22Rv1 (cell line): ENCODE results near the gene DNAJB1.

ENCODE experiments used
- H3K27ac ChIP-seq: fragments of 450-650 bp; 2 replicates; pipeline ENCODE4 v1.5.1; 2017
- CTCF ChIP-seq: fragments of 450-650 bp; IDR thresholded peaks from 2 replicates; pipeline ENCODE4 v1.5.1; 2017; ENCODE audit warnings: mild to moderate bottlenecking
- ZFX ChIP-seq: fragments of 450-650 bp; IDR thresholded peaks from 2 replicates; pipeline ENCODE4 v1.6.1; 2017; ENCODE audit warnings: antibody characterized with exemption, borderline replicate concordance

The DNAJB1 gene

GRCh38 chr19:14470031-14470876 is 47.9 kb downstream of the DNAJB1 start:
- TF ChIP-seq ZFX (no peak), CTCF (no peak)
- no peak overlapping the region for H3K27ac ChIP-seq

GRCh38 chr19:14467816-14468215 is 50.4 kb downstream of the DNAJB1 start:
- TF ChIP-seq CTCF (no peak), ZFX (no peak)
- H3K27ac ChIP-seq, result no peak overlapping the region

- no peak overlapping the region for H3K27ac ChIP-seq
- no peak for TF ChIP-seq CTCF
- no peak for TF ChIP-seq ZFX
Measured at GRCh38 chr19:14467391-14467790, 50.8 kb downstream of the DNAJB1 start.
